Vagina (tissue), 2 donors: ENCODE results near the gene TRIM43B. TPM values are rescaled to one million over a fixed set of nuclear protein-coding genes. Genes with fewer than 3 reads are reported as not detected.
"Not testable (repeated sequence)": the region's sequence is repeated elsewhere in the genome, so short reads cannot be mapped to it uniquely, and the experiment has no call there.

Source experiments
- DNase-seq, 2 donors: peaks; one replicate each; pipeline ENCODE4 v3.0.0-alpha.2; 2017; ENCODE audit errors: extremely low spot score in 2 of 2
- H3K27ac ChIP-seq: fragments of 200-600 bp; sonication (generic); one replicate; pipeline ENCODE4 v1.5.1; 2019
- H3K27me3 ChIP-seq: fragments of 200-600 bp; sonication (generic); one replicate; pipeline ENCODE4 v1.5.1; 2019
- H3K36me3 ChIP-seq, 2 donors: fragments of 200-600 bp; sonication (generic); one replicate each; pipeline ENCODE4 v1.5.1; 2017 to 2019
- H3K4me1 ChIP-seq: fragments of 200-600 bp; sonication (generic); one replicate; pipeline ENCODE4 v1.5.1; 2019
- H3K4me3 ChIP-seq, 2 donors: fragments of 200-600 bp; sonication (generic); 1 replicate in 1 of 2; 2 replicates in 1 of 2; pipeline ENCODE4 v1.5.1; 2016 to 2019
- H3K9me3 ChIP-seq: fragments of 200-600 bp; sonication (generic); one replicate; pipeline ENCODE4 v1.5.1; 2019
- CTCF ChIP-seq, 3 experiments: fragments of 450-650 bp in 2 of 3; fragments of 200-600 bp in 1 of 3; sonication (generic) in 1 of 3; IDR thresholded peaks; one replicate each; pipeline ENCODE4 v1.5.1; 2017 to 2019; ENCODE audit warnings: antibody characterized with exemption in 3 of 3, mild to moderate bottlenecking in 2 of 3, moderate library complexity in 2 of 3
- POLR2A ChIP-seq, 2 donors: fragments of 450-650 bp; IDR thresholded peaks; one replicate each; pipeline ENCODE4 v1.6.1; 2017; ENCODE audit warnings: antibody characterized with exemption in 2 of 2, mild to moderate bottlenecking in 2 of 2, moderate library complexity in 2 of 2
- POLR2AphosphoS5 ChIP-seq, 2 donors: sonication (generic); formaldehyde crosslinking; IDR thresholded peaks; one replicate each; pipeline ENCODE4 v1.9.0; 2017; ENCODE audit warnings: antibody characterized with exemption in 2 of 2, mild to moderate bottlenecking in 2 of 2, low read depth in 1 of 2; ENCODE audit not compliant: insufficient read depth in 1 of 2
- intact Hi-C: fragments of 100-400 bp; cut with DNase I; formaldehyde crosslinking; loops from one replicate; pipeline ENCODE4 v1.15.1; 2023
- total RNA-seq: library from RNA; depleted of rRNA; stranded (reverse); fragments of >200 nt; gene quantifications from one replicate; pipeline ENCODE4 v1.2.3, GENCODE V29; 2016

TRIM43B gene
- total RNA-seq = not detected

GRCh38 chr2:95484654-95485053 lies at the start of gene TRIM43B:
Gene TRIM43B (minus strand): TSS chr2:95484754. CDS start chr2:95482714, 2,040 bp downstream.
- not testable (repeated sequence) for H3K27me3 ChIP-seq, DNase-seq

GRCh38 chr2:95531254-95531771 lies 46.8 kb upstream of the TRIM43B start:
- DNase-seq = no peak

More at GRCh38 chr2:95484654-95485053, at the start of gene TRIM43B:
- H3K9me3 ChIP-seq, H3K4me3 ChIP-seq, H3K36me3 ChIP-seq, intact Hi-C loops, H3K27ac ChIP-seq, H3K4me1 ChIP-seq: not testable (repeated sequence)

GRCh38 chr2:95530734-95531133 lies 46.2 kb upstream of the TRIM43B start:
- Histone ChIP-seq H3K27ac (no peak overlapping the region), H3K36me3 (no peaks in the 10 kb centered on the region), H3K4me1 (peaks cover 21% of the 10 kb centered on the region), H3K9me3 (no peaks in the 10 kb centered on the region), H3K27me3 (no peaks in the 10 kb centered on the region), H3K4me3 (no peak overlapping the region)
- intact Hi-C loops = no loop called here
- TF ChIP-seq POLR2A (IDR thresholded peaks at IDR 0.05) = no peak
- no peak for TF ChIP-seq CTCF (IDR thresholded peaks at IDR 0.05)
- no peak for TF ChIP-seq POLR2AphosphoS5 (IDR thresholded peaks at IDR 0.05; ENCODE audit: insufficient read depth in 1 of 2, low read depth in 1 of 2)
- DNase-seq = no peak

More at GRCh38 chr2:95531254-95531771, 46.8 kb upstream of the TRIM43B start:
- H3K4me1 ChIP-seq = peaks cover 15% of the 10 kb centered on the region
- H3K9me3 ChIP-seq = no peaks in the 10 kb centered on the region
- no peak overlapping the region for H3K27ac ChIP-seq
- intact Hi-C loops = no loop called here
- no peaks in the 10 kb centered on the region for H3K27me3 ChIP-seq
- no peak overlapping the region for H3K4me3 ChIP-seq
- H3K36me3 ChIP-seq = no peaks in the 10 kb centered on the region
- TF ChIP-seq CTCF (IDR thresholded peaks at IDR 0.05) = no peak
- no peak for TF ChIP-seq POLR2AphosphoS5 (IDR thresholded peaks at IDR 0.05; ENCODE audit: insufficient read depth in 1 of 2, low read depth in 1 of 2)
- no peak for TF ChIP-seq POLR2A (IDR thresholded peaks at IDR 0.05)

GRCh38 chr2:95526360-95527341 lies 42.1 kb upstream of the TRIM43B start:
- Histone ChIP-seq H3K36me3 (no peaks in the 10 kb centered on the region), H3K9me3 (no peaks in the 10 kb centered on the region), H3K27me3 (no peaks in the 10 kb centered on the region), H3K27ac (peak overlapping the region; percentile 84), H3K4me1 (peaks cover 27% of the 10 kb centered on the region), H3K4me3 (peak overlapping the region; percentile 62 to 75)
- DNase-seq = no peak
- TF ChIP-seq CTCF (IDR thresholded peaks at IDR 0.05) (no peak), POLR2A (IDR thresholded peaks at IDR 0.05) (no peak), POLR2AphosphoS5 (IDR thresholded peaks at IDR 0.05; ENCODE audit: insufficient read depth in 1 of 2, low read depth in 1 of 2) (no peak)
- intact Hi-C loops = no loop called here

GRCh38 chr2:95525294-95526035 lies 40.9 kb upstream of the TRIM43B start:
- intact Hi-C loops = no loop called here
- no peak for DNase-seq
- no peak for TF ChIP-seq POLR2A (IDR thresholded peaks at IDR 0.05)
- no peak for TF ChIP-seq CTCF (IDR thresholded peaks at IDR 0.05)
- no peak for TF ChIP-seq POLR2AphosphoS5 (IDR thresholded peaks at IDR 0.05; ENCODE audit: insufficient read depth in 1 of 2, low read depth in 1 of 2)
- H3K9me3 ChIP-seq = no peaks in the 10 kb centered on the region
- peaks cover 27% of the 10 kb centered on the region for H3K4me1 ChIP-seq
- H3K27me3 ChIP-seq = no peaks in the 10 kb centered on the region
- H3K27ac ChIP-seq = no peak overlapping the region
- no peaks in the 10 kb centered on the region for H3K36me3 ChIP-seq
- H3K4me3 ChIP-seq = peak overlapping the region; percentile 62 to 75
